ENCODE data around the gene ZNF764. TPM values are rescaled to one million over a fixed set of nuclear protein-coding genes. Genes with fewer than 3 reads are reported as not detected.
"Not testable (repeated sequence)": the region's sequence is repeated elsewhere in the genome, so short reads cannot be mapped to it uniquely, and the experiment has no call there.

ZNF764 gene
- total RNA-seq, 1 donor from 2014 or later: 21.2 TPM

GRCh38 chr16:30526137-30526822, 31.9 kb downstream of the ZNF764 start, which contains the start of gene ZNF768:
Gene ZNF768, minus strand, starts transcription at chr16:30526566. Its CDS starts 153 bp downstream, at chr16:30526413.
- Mint-ChIP-seq H3K27ac (peak within 1 kb of the TSS; percentile 54), H3K4me3 (peak within 1 kb of the TSS; percentile 85), H3K36me3 (ENCODE audit: low read depth) (peaks cover 14% of the 10 kb centered on the region), H3K9me3 (no peaks in the 10 kb centered on the region), H3K27me3 (ENCODE audit: insufficient read depth) (no peaks in the 10 kb centered on the region), H3K4me1 (ENCODE audit: low read depth) (peaks cover 44% of the 10 kb centered on the region)
- intact Hi-C loops (cut with micrococcal nuclease): loop anchor here (2.0 to 5.0 kb wide), 3 partner anchors 61 to 173 kb away; partner anchors contain the start of genes SRCAP and ZNF785
- no peak for DNase-seq (ENCODE audit: low spot score)

GRCh38 chr16:30525844-30526136, 32.4 kb downstream of the ZNF764 start:
- DNase-seq (ENCODE audit: low spot score): no peak
- Mint-ChIP-seq H3K4me1 (ENCODE audit: low read depth) (peaks cover 39% of the 10 kb centered on the region), H3K4me3 (peak overlapping the region; percentile 85), H3K9me3 (no peaks in the 10 kb centered on the region), H3K27me3 (ENCODE audit: insufficient read depth) (no peaks in the 10 kb centered on the region), H3K27ac (no peak overlapping the region), H3K36me3 (ENCODE audit: low read depth) (peaks cover 14% of the 10 kb centered on the region)
- intact Hi-C loops (cut with micrococcal nuclease): loop anchor here (2.0 to 5.0 kb wide), 3 partner anchors 62 to 173 kb away; partner anchors contain the start of genes SRCAP and ZNF785

DNA sequence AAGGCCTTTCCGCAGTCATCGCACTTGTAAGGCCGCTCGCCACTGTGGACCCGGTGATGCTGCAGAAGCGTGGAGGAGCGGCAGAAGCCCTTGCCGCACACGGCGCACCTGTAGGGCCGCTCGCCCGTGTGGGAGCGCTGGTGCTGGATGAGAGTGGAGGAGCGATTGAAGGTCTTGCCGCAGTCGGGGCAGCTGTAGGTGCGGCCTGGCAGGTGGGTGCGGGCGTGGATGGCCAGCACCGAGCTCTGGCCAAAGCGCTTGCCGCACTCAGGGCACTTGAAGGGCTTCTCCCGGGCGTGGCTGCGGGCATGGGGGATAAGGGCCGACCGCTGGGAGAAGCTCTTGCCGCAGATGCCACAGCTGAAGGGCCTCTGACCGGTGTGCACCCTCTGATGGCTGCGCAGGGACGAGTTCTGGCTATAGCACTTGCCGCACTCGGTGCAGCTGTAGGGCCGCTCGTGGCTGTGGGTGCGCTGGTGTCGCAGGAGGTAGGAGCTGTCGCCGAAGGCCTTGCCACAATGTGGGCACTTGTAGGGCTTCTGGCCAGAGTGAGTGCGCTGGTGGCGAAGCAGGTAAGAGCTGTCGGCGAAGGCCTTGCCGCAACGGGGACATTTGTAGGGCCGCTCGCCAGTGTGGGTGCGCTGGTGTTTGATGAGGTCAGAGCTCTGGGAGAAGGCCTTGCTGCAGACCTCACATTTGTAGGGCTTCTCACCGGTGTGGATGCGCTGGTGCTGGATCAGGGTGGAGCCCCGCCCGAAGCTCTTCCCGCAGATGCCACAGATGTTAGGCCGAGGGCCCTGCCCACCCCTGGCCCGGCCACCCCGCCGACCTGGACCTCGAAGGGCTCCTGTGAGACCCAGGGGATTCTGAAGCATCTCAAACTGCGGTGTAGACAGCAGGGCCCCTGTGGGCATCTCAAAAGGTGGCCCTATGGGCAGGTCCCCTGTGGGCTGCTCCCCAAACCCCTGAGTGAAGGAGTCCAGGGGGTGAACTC, 33.3 kb downstream of the ZNF764 start:
- H3K4me1 Mint-ChIP-seq (ENCODE audit: low read depth): peaks cover 30% of the 10 kb centered on the region
- peaks cover 17% of the 10 kb centered on the region for H3K36me3 Mint-ChIP-seq (ENCODE audit: low read depth)
- no peaks in the 10 kb centered on the region for H3K27me3 Mint-ChIP-seq (ENCODE audit: insufficient read depth)
- intact Hi-C loops (cut with micrococcal nuclease): loop anchor here (5.0 kb wide), 1 partner anchor 62 kb away; the partner anchor contains the start of gene ZNF785
- DNase-seq (ENCODE audit: low spot score): no peak
- peak overlapping the region; percentile 56 for H3K4me3 Mint-ChIP-seq
- no peak overlapping the region for H3K27ac Mint-ChIP-seq
- H3K9me3 Mint-ChIP-seq: no peaks in the 10 kb centered on the region

DNA sequence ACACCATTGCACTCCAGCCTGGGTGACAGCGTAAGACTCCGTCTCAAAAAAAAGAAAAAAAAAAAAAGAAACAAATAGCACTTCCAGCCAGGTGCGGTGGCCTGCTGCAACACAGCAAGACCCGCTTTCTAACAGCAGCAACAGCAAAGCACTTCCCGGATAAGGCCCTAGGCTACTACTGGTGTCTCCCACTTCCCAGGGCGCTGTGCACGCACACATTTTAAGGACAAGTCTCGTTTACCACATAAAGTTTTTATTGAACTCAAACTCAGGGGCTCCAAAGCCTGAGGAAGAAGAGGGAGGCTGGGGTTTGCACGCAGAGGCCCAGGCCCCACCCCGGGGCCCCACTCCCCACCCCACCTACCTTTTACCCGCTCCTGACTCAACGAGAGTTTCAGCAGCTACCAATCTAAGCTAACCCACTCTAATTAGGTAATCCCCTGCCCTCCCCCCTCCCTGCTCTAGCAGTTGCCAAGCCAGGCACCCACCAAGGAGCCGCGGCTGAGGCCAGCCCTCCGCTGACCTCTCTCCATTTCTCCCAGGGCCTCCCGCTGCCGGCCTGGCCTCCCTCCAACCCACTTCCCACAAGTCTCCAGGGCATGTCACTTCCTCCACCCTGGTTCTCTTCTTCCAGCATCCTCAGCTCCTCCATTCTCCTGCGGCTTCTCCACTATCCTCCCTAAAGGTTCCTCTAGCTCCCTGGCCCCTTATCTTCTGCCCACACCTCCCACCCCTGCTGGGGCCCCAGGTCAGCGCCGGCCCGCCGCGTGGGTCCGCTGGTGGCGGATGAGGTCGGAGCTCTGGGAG, 34.2 kb downstream of the ZNF764 start:
- Mint-ChIP-seq H3K27me3 (ENCODE audit: insufficient read depth) (no peaks in the 10 kb centered on the region), H3K4me1 (ENCODE audit: low read depth) (peaks cover 25% of the 10 kb centered on the region), H3K4me3 (no peak overlapping the region), H3K36me3 (ENCODE audit: low read depth) (peaks cover 26% of the 10 kb centered on the region), H3K9me3 (no peaks in the 10 kb centered on the region), H3K27ac (no peak overlapping the region)
- intact Hi-C loops (cut with micrococcal nuclease): no loop called here
- DNase-seq (ENCODE audit: low spot score): no peak

DNA sequence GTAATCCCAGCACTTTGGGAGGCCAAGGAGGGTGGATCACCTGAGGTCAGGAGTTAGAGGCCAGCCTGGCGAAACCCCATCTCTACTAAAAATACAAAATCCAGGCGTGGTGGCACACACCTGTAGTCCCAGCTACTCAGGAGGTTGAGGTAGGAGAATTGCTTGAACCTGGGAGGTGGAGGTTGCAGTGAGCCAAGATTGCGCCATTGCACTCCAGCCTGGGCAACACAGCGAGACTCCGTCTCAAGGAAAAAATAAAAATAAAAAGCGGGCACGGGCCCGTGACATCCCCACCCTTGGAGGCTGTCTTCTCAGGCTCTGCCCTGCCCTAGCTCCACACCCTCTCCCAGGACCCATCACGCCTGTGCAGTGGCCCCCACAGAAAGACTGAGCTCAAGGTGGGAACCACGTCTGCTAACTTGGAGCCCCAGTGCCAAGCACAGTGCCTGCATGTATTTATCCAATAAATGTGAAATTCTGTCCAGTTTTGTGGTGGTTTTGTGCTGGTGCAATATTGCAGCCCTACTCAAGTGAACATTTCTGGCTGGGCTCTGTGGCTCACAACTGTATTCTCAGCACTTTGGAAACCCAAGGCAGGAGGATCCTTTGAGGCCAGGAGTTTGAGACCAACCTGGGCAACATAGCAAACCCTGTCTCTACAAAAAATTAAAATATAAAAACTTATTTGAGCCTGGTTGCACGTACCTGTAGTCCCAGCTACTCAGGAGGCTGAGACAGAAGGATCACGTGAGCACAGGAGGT, 35.3 kb downstream of the ZNF764 start:
- intact Hi-C loops (cut with micrococcal nuclease); DNase-seq (ENCODE audit: low spot score); H3K9me3 Mint-ChIP-seq; H3K4me3 Mint-ChIP-seq; H3K27me3 Mint-ChIP-seq (ENCODE audit: insufficient read depth): not testable (repeated sequence)
- H3K36me3 Mint-ChIP-seq (ENCODE audit: low read depth): peaks cover 32% of the 10 kb centered on the region
- H3K27ac Mint-ChIP-seq: peak overlapping the region; percentile 36
- peaks cover 16% of the 10 kb centered on the region for H3K4me1 Mint-ChIP-seq (ENCODE audit: low read depth)

DNA sequence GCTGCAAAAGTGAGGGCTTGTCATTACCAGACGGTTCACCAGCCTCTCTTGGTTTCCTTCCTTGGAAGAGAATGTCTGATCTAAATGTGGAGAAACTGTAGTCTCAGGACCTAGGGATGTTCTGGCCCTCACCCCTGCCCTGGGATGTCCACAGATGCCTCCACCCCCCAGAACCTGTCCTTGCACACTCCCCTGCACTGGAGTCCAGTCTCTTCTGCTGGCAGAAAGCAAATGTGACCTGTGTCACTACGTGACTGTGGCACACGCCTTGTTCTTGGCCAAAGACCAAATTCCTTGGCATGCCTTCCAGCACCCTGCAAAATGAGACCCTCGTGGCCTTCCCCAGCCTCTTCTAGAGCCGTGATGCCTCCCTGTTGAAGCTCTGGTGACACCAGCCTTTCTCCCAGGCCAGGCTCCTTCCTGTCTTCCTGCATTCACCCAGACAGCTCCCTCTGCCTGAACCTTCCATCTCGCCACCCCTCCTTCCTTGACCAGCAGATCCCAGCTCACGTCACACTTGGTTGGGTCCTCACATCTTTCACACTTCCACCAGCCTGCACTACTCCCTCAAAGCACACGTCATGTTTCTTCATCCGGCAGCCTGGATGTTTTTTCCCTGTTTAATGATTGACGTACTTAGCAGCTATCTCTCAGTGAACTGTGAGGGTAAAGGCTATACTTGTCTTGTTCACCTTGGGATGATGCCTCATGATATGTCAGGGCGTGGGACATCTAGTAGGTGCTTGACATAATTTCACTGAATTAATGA, 36.1 kb downstream of the ZNF764 start:
- Mint-ChIP-seq H3K4me1 (ENCODE audit: low read depth) (peaks cover 9% of the 10 kb centered on the region), H3K27ac (peak overlapping the region; percentile 36), H3K4me3 (no peak overlapping the region), H3K36me3 (ENCODE audit: low read depth) (peaks cover 40% of the 10 kb centered on the region), H3K9me3 (no peaks in the 10 kb centered on the region), H3K27me3 (ENCODE audit: insufficient read depth) (no peaks in the 10 kb centered on the region)
- no peak for DNase-seq (ENCODE audit: low spot score)
- intact Hi-C loops (cut with micrococcal nuclease): no loop called here

GRCh38 chr16:30521476-30521872, 36.7 kb downstream of the ZNF764 start:
- Mint-ChIP-seq H3K4me3 (no peak overlapping the region), H3K27ac (no peak overlapping the region)

DNA sequence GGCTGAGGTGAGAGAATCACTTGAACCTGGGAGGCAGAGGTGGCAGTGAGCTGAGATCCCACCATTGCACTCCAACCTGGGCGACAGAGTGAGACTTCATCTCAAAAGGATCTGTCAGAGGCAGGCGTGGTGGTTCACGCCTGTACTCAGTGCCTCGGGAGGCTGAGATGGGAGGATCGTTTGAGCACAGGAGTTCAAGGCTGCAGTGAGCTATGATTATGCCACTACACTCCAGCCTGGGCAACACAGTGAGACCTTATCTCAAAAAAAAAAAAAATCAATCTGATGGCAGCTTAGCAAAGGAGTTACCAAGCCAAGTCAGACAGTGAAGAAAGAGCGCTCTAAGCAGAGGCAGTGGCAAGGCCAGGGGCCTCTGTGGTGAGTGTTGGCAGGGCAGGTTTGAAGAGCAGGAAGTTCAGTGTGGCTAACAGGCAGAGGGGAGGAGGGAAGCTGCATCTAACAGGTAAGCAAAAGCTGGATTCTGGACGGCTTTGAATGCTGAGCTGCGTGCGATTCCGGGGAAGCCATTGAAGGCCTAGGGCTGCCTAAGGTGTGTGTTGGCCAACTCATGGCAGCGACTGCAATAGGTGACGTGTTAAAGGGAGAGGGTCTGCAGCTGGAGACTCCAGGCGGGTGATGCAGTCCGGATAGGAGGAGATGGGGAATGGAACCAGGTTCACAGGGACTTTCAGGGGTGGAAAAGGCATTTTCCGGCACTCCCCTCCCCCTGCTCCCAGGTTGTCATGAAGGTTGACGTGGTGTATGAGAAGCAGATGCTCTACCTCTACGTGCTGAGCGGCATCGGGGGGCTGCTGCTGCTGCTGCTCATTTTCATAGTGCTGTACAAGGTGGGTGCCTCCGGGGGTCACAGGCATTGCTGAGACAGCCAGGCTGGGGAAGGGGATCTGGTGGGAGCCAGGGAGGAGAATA, 38.8 kb downstream of the ZNF764 start:
- Mint-ChIP-seq H3K9me3 (no peaks in the 10 kb centered on the region), H3K27me3 (ENCODE audit: insufficient read depth) (no peaks in the 10 kb centered on the region), H3K4me3 (no peak overlapping the region), H3K36me3 (ENCODE audit: low read depth) (peaks cover 50% of the 10 kb centered on the region), H3K27ac (peak overlapping the region; percentile 50), H3K4me1 (ENCODE audit: low read depth) (peaks cover 4% of the 10 kb centered on the region)
- no peak for DNase-seq (ENCODE audit: low spot score)
- intact Hi-C loops (cut with micrococcal nuclease): no loop called here

More at GRCh38 chr16:30521476-30521872, 36.7 kb downstream of the ZNF764 start:
- Mint-ChIP-seq H3K9me3 (no peaks in the 10 kb centered on the region), H3K4me1 (ENCODE audit: low read depth) (peaks cover 9% of the 10 kb centered on the region), H3K27me3 (ENCODE audit: insufficient read depth) (no peaks in the 10 kb centered on the region), H3K36me3 (ENCODE audit: low read depth) (peaks cover 42% of the 10 kb centered on the region)
- no peak for DNase-seq (ENCODE audit: low spot score)
- intact Hi-C loops (cut with micrococcal nuclease): no loop called here

GRCh38 chr16:30518552-30518951, 39.6 kb downstream of the ZNF764 start:
- no peak for DNase-seq (ENCODE audit: low spot score)
- intact Hi-C loops (cut with micrococcal nuclease): no loop called here
- H3K27ac Mint-ChIP-seq: peak overlapping the region; percentile 31
- H3K27me3 Mint-ChIP-seq (ENCODE audit: insufficient read depth): no peaks in the 10 kb centered on the region
- H3K9me3 Mint-ChIP-seq: no peaks in the 10 kb centered on the region
- H3K36me3 Mint-ChIP-seq (ENCODE audit: low read depth): peaks cover 54% of the 10 kb centered on the region
- no peak overlapping the region for H3K4me3 Mint-ChIP-seq
- peaks cover 4% of the 10 kb centered on the region for H3K4me1 Mint-ChIP-seq (ENCODE audit: low read depth)

DNA sequence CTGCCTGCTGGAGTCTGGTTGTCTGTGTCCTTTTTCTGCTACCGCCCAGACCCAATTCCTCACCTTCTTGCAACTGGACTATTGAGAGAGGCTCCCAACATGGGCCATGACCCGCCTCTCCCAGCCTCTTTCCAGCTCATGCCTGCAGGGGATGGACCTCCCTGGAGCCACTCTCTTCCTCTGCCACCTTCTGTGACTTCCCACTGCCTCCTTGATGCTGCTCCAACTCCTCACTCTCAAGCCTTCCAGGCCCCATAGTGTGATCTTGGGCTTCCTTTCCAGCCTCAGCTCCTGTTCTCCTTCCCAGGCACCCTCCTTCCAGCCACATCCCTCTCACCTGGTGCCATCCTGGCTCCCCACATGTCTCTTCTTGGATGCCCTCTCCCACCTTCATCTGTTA, 42.9 kb downstream of the ZNF764 start:
- H3K9me3 Mint-ChIP-seq: no peaks in the 10 kb centered on the region
- peak overlapping the region; percentile 13 for H3K27ac Mint-ChIP-seq
- no peak for DNase-seq (ENCODE audit: low spot score)
- no peaks in the 10 kb centered on the region for H3K27me3 Mint-ChIP-seq (ENCODE audit: insufficient read depth)
- intact Hi-C loops (cut with micrococcal nuclease): no loop called here
- peaks cover 7% of the 10 kb centered on the region for H3K4me1 Mint-ChIP-seq (ENCODE audit: low read depth)
- H3K4me3 Mint-ChIP-seq: no peak overlapping the region
- peaks cover 71% of the 10 kb centered on the region for H3K36me3 Mint-ChIP-seq (ENCODE audit: low read depth)

GRCh38 chr16:30511509-30511908, 46.7 kb downstream of the ZNF764 start:
- Mint-ChIP-seq H3K27me3 (ENCODE audit: insufficient read depth) (no peaks in the 10 kb centered on the region), H3K9me3 (no peaks in the 10 kb centered on the region), H3K4me1 (ENCODE audit: low read depth) (peaks cover 7% of the 10 kb centered on the region), H3K4me3 (no peak overlapping the region), H3K36me3 (ENCODE audit: low read depth) (peaks cover 62% of the 10 kb centered on the region), H3K27ac (peak overlapping the region; percentile 9)
- intact Hi-C loops (cut with micrococcal nuclease): loop anchor here (5.0 kb wide), 1 partner anchor 34 kb away; no protein-coding TSS in a partner anchor
- no peak for DNase-seq (ENCODE audit: low spot score)

Data from activated T-helper 1 cell treated with anti-CD3 and anti-CD28 coated beads, Interleukin-12 subunit alpha, Interleukin-12 subunit beta, Interleukin-2, Interleukin-4 antibody, amounts not matched to agents 30 ng/mL and 10 ng/mL and 1 ng/mL, durations not matched to agents 14 hours and 24 hours and 36 hours (primary cell).